ENCODE data around the gene ZSWIM8. TPM values are rescaled to one million over a fixed set of nuclear protein-coding genes. Genes with fewer than 3 reads are reported as not detected.

The ZSWIM8 gene
- total and polyA plus RNA-seq, 4 experiments from 2014 or later: 4.5 to 100 (median 58.9) TPM

GRCh38 chr10:73797324-73798025 is 12.1 kb downstream of the ZSWIM8 start:
- no peaks in the 10 kb centered on the region for H3K4me1 ChIP-seq (ENCODE audit: insufficient read depth, low read length)
- H3K4me3 ChIP-seq (ENCODE audit: low read length in 2 of 2): no peak overlapping the region
- H3K27ac ChIP-seq (ENCODE audit: low read depth, low read length): no peak overlapping the region
- Mint-ChIP-seq H3K27me3 (no peaks in the 10 kb centered on the region), H3K4me3 (peak overlapping the region in 2 of 8 donors; percentile 17 to 18), H3K4me1 (peaks cover 0 to 3% (median 1%) of the 10 kb centered on the region in 4 donors), H3K36me3 (peaks cover 24 to 77% of the 10 kb centered on the region in 2 donors), H3K9me3 (no peaks in the 10 kb centered on the region), H3K27ac (peak overlapping the region in 5 of 7 donors; percentile 9 to 66 (median 29))
- H3K36me3 ChIP-seq (ENCODE audit: insufficient read depth, low read length): peaks cover 73% of the 10 kb centered on the region
- no peak for DNase-seq
- ChIA-PET POLR2A (ENCODE audit: partially characterized antibody) (interaction anchor here (1.7 to 2.1 kb wide), 2 partner anchors 9 to 25 kb away, joined by 6 to 7 read pairs; a partner anchor contains a TSS), CTCF (ENCODE audit: partially characterized antibody) (no interaction called here)
- H3K9me3 ChIP-seq (ENCODE audit: control insufficient read depth in 1 of 2, low read length in 2 of 2): no peaks in the 10 kb centered on the region
- H3K27me3 ChIP-seq (ENCODE audit: insufficient read depth, low read length): no peaks in the 10 kb centered on the region
- intact Hi-C loops (cut with micrococcal nuclease): no loop called here

DNA sequence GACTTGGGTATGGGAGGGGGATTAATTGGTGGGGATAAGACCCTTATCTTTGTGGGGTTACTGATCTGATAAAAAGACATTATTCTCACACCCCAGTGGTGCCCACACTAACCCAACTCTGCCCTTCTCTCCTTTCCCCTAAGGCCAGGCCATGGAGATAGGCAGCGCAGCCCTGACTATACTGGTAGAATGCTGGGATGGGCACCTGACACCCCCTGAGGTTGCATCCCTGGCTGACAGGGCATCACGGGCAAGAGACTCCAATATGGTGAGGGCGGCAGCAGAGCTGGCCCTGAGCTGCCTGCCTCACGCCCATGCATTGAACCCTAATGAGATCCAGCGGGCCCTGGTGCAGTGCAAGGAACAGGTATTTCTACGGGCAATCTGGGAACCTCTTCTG is 12.7 kb downstream of the ZSWIM8 start:
- H3K27me3 Mint-ChIP-seq: no peaks in the 10 kb centered on the region
- intact Hi-C loops (cut with micrococcal nuclease): no loop called here
- Histone ChIP-seq H3K27me3 (ENCODE audit: insufficient read depth, low read length) (no peaks in the 10 kb centered on the region), H3K27ac (ENCODE audit: low read depth, low read length) (no peak overlapping the region), H3K4me1 (ENCODE audit: insufficient read depth, low read length) (no peaks in the 10 kb centered on the region), H3K4me3 (ENCODE audit: low read length in 2 of 2) (no peak overlapping the region), H3K9me3 (ENCODE audit: control insufficient read depth in 1 of 2, low read length in 2 of 2) (no peaks in the 10 kb centered on the region), H3K36me3 (ENCODE audit: insufficient read depth, low read length) (peaks cover 73% of the 10 kb centered on the region)
- CTCF ChIA-PET (ENCODE audit: partially characterized antibody): no interaction called here
- no peak for DNase-seq
- H3K27ac Mint-ChIP-seq: peak overlapping the region in 2 of 7 donors; percentile 46 to 79
- peaks cover 27 to 76% of the 10 kb centered on the region in 2 donors for H3K36me3 Mint-ChIP-seq
- peaks cover 0 to 1% (median under 1%) of the 10 kb centered on the region in 4 donors for H3K4me1 Mint-ChIP-seq
- H3K4me3 Mint-ChIP-seq: peak overlapping the region in 2 of 8 donors; percentile 17 to 18
- POLR2A ChIA-PET (ENCODE audit: partially characterized antibody): interaction anchor here (1.9 to 2.2 kb wide), 3 partner anchors 11 to 26 kb away, joined by 7 to 16 read pairs (median 13); partner anchors contain the start of gene ZSWIM8
- no peaks in the 10 kb centered on the region for H3K9me3 Mint-ChIP-seq

- Histone ChIP-seq H3K4me3 (ENCODE audit: low read length in 2 of 2) (no peak overlapping the region), H3K27me3 (ENCODE audit: insufficient read depth, low read length) (no peaks in the 10 kb centered on the region), H3K27ac (ENCODE audit: low read depth, low read length) (no peak overlapping the region), H3K4me1 (ENCODE audit: insufficient read depth, low read length) (no peaks in the 10 kb centered on the region), H3K9me3 (ENCODE audit: control insufficient read depth in 1 of 2, low read length in 2 of 2) (no peaks in the 10 kb centered on the region), H3K36me3 (ENCODE audit: insufficient read depth, low read length) (peaks cover 73% of the 10 kb centered on the region)
- H3K9me3 Mint-ChIP-seq: no peaks in the 10 kb centered on the region
- H3K4me1 Mint-ChIP-seq: peaks cover 0 to 7% (median 0%) of the 10 kb centered on the region in 4 donors
- no peaks in the 10 kb centered on the region for H3K27me3 Mint-ChIP-seq
- POLR2A ChIA-PET (ENCODE audit: partially characterized antibody): interaction anchor here (1.2 to 2.2 kb wide), 4 partner anchors 10 to 69 kb away, joined by 4 to 16 read pairs (median 10); partner anchors contain the start of gene ZSWIM8
- intact Hi-C loops (cut with micrococcal nuclease): no loop called here
- H3K27ac Mint-ChIP-seq: peak overlapping the region in 2 of 7 donors; percentile 46 to 63
- H3K4me3 Mint-ChIP-seq: no peak overlapping the region
- no peak for DNase-seq
- H3K36me3 Mint-ChIP-seq: peaks cover 28 to 77% of the 10 kb centered on the region in 2 donors
- CTCF ChIA-PET (ENCODE audit: partially characterized antibody): no interaction called here
These were observed 13.6 kb downstream of the ZSWIM8 start for GRCh38 chr10:73798927-73799560.

DNA sequence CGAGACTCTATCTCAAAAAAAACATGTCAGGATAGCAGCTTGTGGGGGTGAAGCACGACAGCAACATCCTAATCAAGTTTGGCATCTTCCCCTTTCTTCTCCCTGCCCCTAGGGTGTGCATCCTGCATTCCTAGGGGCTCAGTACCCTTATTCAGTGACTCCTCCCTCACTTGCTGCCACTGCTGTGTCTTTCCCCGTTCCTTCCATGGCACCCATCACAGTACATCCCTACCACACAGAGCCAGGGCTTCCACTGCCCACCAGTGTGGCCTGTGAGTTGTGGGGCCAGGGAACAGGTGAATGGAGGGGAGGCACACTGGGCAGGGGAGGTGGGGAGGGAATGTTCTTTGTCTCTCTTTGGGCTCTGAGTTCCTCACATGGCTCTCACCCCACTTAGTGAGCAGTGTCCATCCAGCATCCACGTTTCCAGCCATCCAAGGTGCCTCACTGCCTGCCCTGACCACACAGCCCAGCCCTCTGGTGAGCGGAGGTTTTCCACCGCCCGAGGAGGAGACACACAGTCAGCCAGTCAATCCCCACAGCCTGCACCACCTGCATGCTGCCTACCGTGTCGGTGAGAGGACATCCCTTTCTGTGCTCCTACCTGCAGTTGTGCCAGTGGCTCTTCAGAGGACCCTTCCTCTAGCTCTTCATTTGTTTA is 14.6 kb downstream of the ZSWIM8 start:
- intact Hi-C loops (cut with micrococcal nuclease): no loop called here
- DNase-seq: no peak
- Histone ChIP-seq H3K27me3 (ENCODE audit: insufficient read depth, low read length) (no peaks in the 10 kb centered on the region), H3K9me3 (ENCODE audit: control insufficient read depth in 1 of 2, low read length in 2 of 2) (no peaks in the 10 kb centered on the region), H3K27ac (ENCODE audit: low read depth, low read length) (no peak overlapping the region), H3K4me1 (ENCODE audit: insufficient read depth, low read length) (no peaks in the 10 kb centered on the region), H3K36me3 (ENCODE audit: insufficient read depth, low read length) (peaks cover 69% of the 10 kb centered on the region), H3K4me3 (ENCODE audit: low read length in 2 of 2) (no peak overlapping the region)
- POLR2A ChIA-PET (ENCODE audit: partially characterized antibody): interaction anchor here (1.2 to 2.2 kb wide), 6 partner anchors 9 to 70 kb away, joined by 3 to 16 read pairs (median 8); partner anchors contain the start of gene ZSWIM8
- no peaks in the 10 kb centered on the region for H3K27me3 Mint-ChIP-seq
- H3K9me3 Mint-ChIP-seq: no peaks in the 10 kb centered on the region
- peaks cover 0 to 11% (median 0%) of the 10 kb centered on the region in 4 donors for H3K4me1 Mint-ChIP-seq
- CTCF ChIA-PET (ENCODE audit: partially characterized antibody): interaction anchor here (1.4 kb wide), 1 partner anchor 10 kb away, joined by 3 read pairs; no protein-coding TSS in a partner anchor
- H3K4me3 Mint-ChIP-seq: no peak overlapping the region
- peaks cover 23 to 72% of the 10 kb centered on the region in 2 donors for H3K36me3 Mint-ChIP-seq
- peak overlapping the region in 6 of 7 donors; percentile 17 to 87 (median 66) for H3K27ac Mint-ChIP-seq

DNA sequence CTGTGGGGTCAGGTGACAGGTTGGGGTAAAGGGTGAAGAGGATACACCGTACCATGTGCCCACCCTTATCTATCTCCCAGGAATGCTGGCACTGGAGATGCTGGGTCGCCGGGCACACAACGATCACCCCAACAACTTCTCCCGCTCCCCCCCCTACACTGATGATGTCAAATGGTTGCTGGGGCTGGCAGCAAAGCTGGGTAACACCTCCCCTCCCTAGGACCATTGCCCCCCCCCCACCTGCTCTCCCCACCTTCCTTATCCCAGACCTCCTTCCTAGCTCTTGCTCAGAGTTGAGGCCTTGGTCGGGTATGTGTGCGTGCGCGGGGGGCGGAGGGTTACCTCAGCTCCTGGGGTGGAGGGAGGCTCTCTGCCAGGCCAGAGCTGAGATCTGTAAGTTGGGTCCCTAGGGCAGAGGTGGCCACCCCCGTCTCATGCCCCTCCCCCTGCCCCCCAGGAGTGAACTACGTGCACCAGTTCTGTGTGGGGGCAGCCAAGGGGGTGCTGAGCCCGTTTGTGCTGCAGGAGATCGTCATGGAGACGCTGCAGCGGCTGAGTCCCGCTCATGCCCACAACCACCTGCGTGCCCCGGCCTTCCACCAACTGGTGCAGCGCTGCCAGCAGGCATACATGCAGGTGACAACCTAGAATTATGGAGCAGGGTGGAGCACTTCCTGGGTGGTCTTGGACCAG is 15.3 kb downstream of the ZSWIM8 start:
- Mint-ChIP-seq H3K36me3 (peaks cover 23 to 71% of the 10 kb centered on the region in 2 donors), H3K9me3 (no peaks in the 10 kb centered on the region), H3K27me3 (no peaks in the 10 kb centered on the region), H3K4me3 (no peak overlapping the region), H3K4me1 (peaks cover under 1 to 14% (median 2%) of the 10 kb centered on the region in 4 donors), H3K27ac (peak overlapping the region in 1 of 7 donors; percentile 82)
- no peaks in the 10 kb centered on the region for H3K9me3 ChIP-seq (ENCODE audit: control insufficient read depth in 1 of 2, low read length in 2 of 2)
- intact Hi-C loops (cut with micrococcal nuclease): no loop called here
- H3K36me3 ChIP-seq (ENCODE audit: insufficient read depth, low read length): peaks cover 68% of the 10 kb centered on the region
- H3K4me3 ChIP-seq (ENCODE audit: low read length in 2 of 2): no peak overlapping the region
- H3K4me1 ChIP-seq (ENCODE audit: insufficient read depth, low read length): no peaks in the 10 kb centered on the region
- ChIA-PET POLR2A (ENCODE audit: partially characterized antibody) (interaction anchor here (1.1 to 1.8 kb wide), 5 partner anchors 9 to 31 kb away, joined by 3 to 12 read pairs (median 3); partner anchors contain the start of gene CHCHD1), CTCF (ENCODE audit: partially characterized antibody) (interaction anchor here (1.4 kb wide), 1 partner anchor 10 kb away, joined by 3 read pairs; no protein-coding TSS in a partner anchor)
- H3K27me3 ChIP-seq (ENCODE audit: insufficient read depth, low read length): no peaks in the 10 kb centered on the region
- no peak overlapping the region for H3K27ac ChIP-seq (ENCODE audit: low read depth, low read length)
- peak in 1 of 5 donors; percentile 28 for DNase-seq

DNA sequence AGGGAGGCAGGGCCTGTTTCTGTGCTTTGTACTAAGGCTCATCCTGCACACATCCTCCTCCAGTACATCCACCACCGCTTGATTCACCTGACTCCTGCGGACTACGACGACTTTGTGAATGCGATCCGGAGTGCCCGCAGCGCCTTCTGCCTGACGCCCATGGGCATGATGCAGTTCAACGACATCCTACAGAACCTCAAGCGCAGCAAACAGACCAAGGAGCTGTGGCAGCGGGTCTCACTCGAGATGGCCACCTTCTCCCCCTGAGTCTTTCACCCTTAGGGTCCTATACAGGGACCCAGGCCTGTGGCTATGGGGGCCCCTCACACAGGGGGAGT is 15.8 kb downstream of the ZSWIM8 start:
- POLR2A ChIA-PET (ENCODE audit: partially characterized antibody): interaction anchor here (1.1 to 1.8 kb wide), 5 partner anchors 8 to 32 kb away, joined by 3 to 12 read pairs (median 3); partner anchors contain the start of gene CHCHD1
- H3K27ac Mint-ChIP-seq: no peak overlapping the region
- H3K27me3 ChIP-seq (ENCODE audit: insufficient read depth, low read length): no peaks in the 10 kb centered on the region
- no peaks in the 10 kb centered on the region for H3K27me3 Mint-ChIP-seq
- no peaks in the 10 kb centered on the region for H3K9me3 ChIP-seq (ENCODE audit: control insufficient read depth in 1 of 2, low read length in 2 of 2)
- H3K4me1 ChIP-seq (ENCODE audit: insufficient read depth, low read length): peaks cover 1% of the 10 kb centered on the region
- no peak for DNase-seq
- H3K36me3 Mint-ChIP-seq: peaks cover 28 to 73% of the 10 kb centered on the region in 2 donors
- intact Hi-C loops (cut with micrococcal nuclease): no loop called here
- CTCF ChIA-PET (ENCODE audit: partially characterized antibody): interaction anchor here (1.4 kb wide), 1 partner anchor 9 kb away, joined by 3 read pairs; no protein-coding TSS in a partner anchor
- H3K27ac ChIP-seq (ENCODE audit: low read depth, low read length): no peak overlapping the region
- peaks cover 4 to 19% (median 6%) of the 10 kb centered on the region in 4 donors for H3K4me1 Mint-ChIP-seq
- H3K36me3 ChIP-seq (ENCODE audit: insufficient read depth, low read length): peaks cover 73% of the 10 kb centered on the region
- no peak overlapping the region for H3K4me3 ChIP-seq (ENCODE audit: low read length in 2 of 2)
- no peaks in the 10 kb centered on the region for H3K9me3 Mint-ChIP-seq
- no peak overlapping the region for H3K4me3 Mint-ChIP-seq

All from CD4-positive, alpha-beta memory T cell (primary cell).